ENCODE results near the gene NHSL2. TPM values are rescaled to one million over a fixed set of nuclear protein-coding genes. Genes with fewer than 3 reads are reported as not detected.
"Not testable (repeated sequence)": the region's sequence is repeated elsewhere in the genome, so short reads cannot be mapped to it uniquely, and the experiment has no call there.

The NHSL2 gene
- total RNA-seq, 4 donors from 2014 or later: 10.4 to 31.4 (median 17.7) TPM

- Histone ChIP-seq H3K36me3 (no peaks in the 10 kb centered on the region), H3K27me3 (no peaks in the 10 kb centered on the region), H3K4me1 (peaks cover 0 to 19% (median 13%) of the 10 kb centered on the region in 4 donors), H3K27ac (replicated peaks in 1 of 4) (no peak overlapping the region), H3K4me3 (no peak overlapping the region), H3K9me3 (peaks cover 0 to 3% (median 0%) of the 10 kb centered on the region in 4 donors)
- WGBS: 72% methylated on average over 7 of the region's 7 CpGs
- intact Hi-C loops (cut with DNase I): no loop called here
- TF ChIP-seq CTCF (IDR thresholded peaks at IDR 0.05) (no peak), POLR2AphosphoS5 (IDR thresholded peaks at IDR 0.05) (no peak), EP300 (IDR thresholded peaks at IDR 0.05) (no peak)
- no peak for DNase-seq (ENCODE audit: extremely low spot score)
Measured at GRCh38 chrX:71955530-71956120, 45.0 kb downstream of the NHSL2 start.

GRCh38 chrX:71958281-71958675, 47.6 kb downstream of the NHSL2 start:
- intact Hi-C loops (cut with DNase I): no loop called here
- peaks cover 0 to 14% (median 13%) of the 10 kb centered on the region in 4 donors for H3K4me1 ChIP-seq
- no peaks in the 10 kb centered on the region for H3K36me3 ChIP-seq
- TF ChIP-seq POLR2AphosphoS5 (IDR thresholded peaks at IDR 0.05) (no peak), CTCF (IDR thresholded peaks at IDR 0.05) (no peak), EP300 (IDR thresholded peaks at IDR 0.05) (no peak), POLR2A (IDR thresholded peaks at IDR 0.05; ENCODE audit: low read depth) (no peak)
- no peaks in the 10 kb centered on the region for H3K27me3 ChIP-seq
- H3K9me3 ChIP-seq: peaks cover 0 to 8% (median 0%) of the 10 kb centered on the region in 4 donors
- no peak overlapping the region for H3K27ac ChIP-seq (replicated peaks in 1 of 4)
- no peak for DNase-seq (ENCODE audit: extremely low spot score)
- 45% methylated on average over 2 of the region's 2 CpGs for WGBS
- no peak overlapping the region for H3K4me3 ChIP-seq

GRCh38 chrX:71964184-71964583, 53.5 kb downstream of the NHSL2 start:
- intact Hi-C loops (cut with DNase I); H3K27ac ChIP-seq (replicated peaks in 1 of 4); H3K4me3 ChIP-seq; DNase-seq (ENCODE audit: extremely low spot score); H3K4me1 ChIP-seq; H3K27me3 ChIP-seq; H3K36me3 ChIP-seq: not testable (repeated sequence)
- H3K9me3 ChIP-seq: peaks cover 0 to 20% (median 0%) of the 10 kb centered on the region in 4 donors

GRCh38 chrX:71974916-71975315, 64.3 kb downstream of the NHSL2 start:
- no peak for DNase-seq (ENCODE audit: extremely low spot score)
- Histone ChIP-seq H3K27me3 (no peaks in the 10 kb centered on the region), H3K36me3 (no peaks in the 10 kb centered on the region), H3K9me3 (no peaks in the 10 kb centered on the region), H3K4me1 (no peaks in the 10 kb centered on the region), H3K4me3 (no peak overlapping the region), H3K27ac (replicated peaks in 1 of 4) (no peak overlapping the region)
- intact Hi-C loops (cut with DNase I): no loop called here
- WGBS: 79% methylated on average over 4 of the region's 4 CpGs
- TF ChIP-seq POLR2A (IDR thresholded peaks at IDR 0.05; ENCODE audit: low read depth) (no peak), EP300 (IDR thresholded peaks at IDR 0.05) (no peak), POLR2AphosphoS5 (IDR thresholded peaks at IDR 0.05) (no peak), CTCF (IDR thresholded peaks at IDR 0.05) (no peak)

GRCh38 chrX:71976753-71977152, 66.1 kb downstream of the NHSL2 start:
- no peak overlapping the region for H3K4me3 ChIP-seq
- no peak for DNase-seq (ENCODE audit: extremely low spot score)
- H3K36me3 ChIP-seq: no peaks in the 10 kb centered on the region
- no peaks in the 10 kb centered on the region for H3K27me3 ChIP-seq
- H3K27ac ChIP-seq (replicated peaks in 1 of 4): no peak overlapping the region
- no peak for TF ChIP-seq EP300 (IDR thresholded peaks at IDR 0.05)
- no peak for TF ChIP-seq CTCF (IDR thresholded peaks at IDR 0.05)
- no peak for TF ChIP-seq POLR2A (IDR thresholded peaks at IDR 0.05; ENCODE audit: low read depth)
- no peak for TF ChIP-seq POLR2AphosphoS5 (IDR thresholded peaks at IDR 0.05)
- no peaks in the 10 kb centered on the region for H3K4me1 ChIP-seq
- 52% methylated on average over 3 of the region's 3 CpGs for WGBS
- no peaks in the 10 kb centered on the region for H3K9me3 ChIP-seq
- intact Hi-C loops (cut with DNase I): no loop called here

Data from esophagus muscularis mucosa (tissue), 4 donors.